ENCODE measurements around the gene CDCA8. TPM values are rescaled to one million over a fixed set of nuclear protein-coding genes. Genes with fewer than 3 reads are reported as not detected.
"Not testable (repeated sequence)": the region's sequence is repeated elsewhere in the genome, so short reads cannot be mapped to it uniquely, and the experiment has no call there.

The CDCA8 gene
- total RNA-seq, 1 experiment from 2014 or later: 3.3 TPM

GRCh38 chr1:37667023-37667671 lies 25.2 kb upstream of the CDCA8 start:
- DNase-seq (ENCODE audit: low read depth, low spot score): no peak
- in situ Hi-C loops (cut with HindIII; ENCODE audit: low pct_unique_long_range_greater_than_20kb, low sequenced_read_pairs): no loop called here

- no peak for DNase-seq (ENCODE audit: low read depth, low spot score)
- in situ Hi-C loops (cut with HindIII; ENCODE audit: low pct_unique_long_range_greater_than_20kb, low sequenced_read_pairs): no loop called here
These were observed 22.2 kb upstream of the CDCA8 start for GRCh38 chr1:37670133-37670532.

GRCh38 chr1:37671261-37671660 lies 21.1 kb upstream of the CDCA8 start:
- no peak for DNase-seq (ENCODE audit: low read depth, low spot score)
- in situ Hi-C loops (cut with HindIII; ENCODE audit: low pct_unique_long_range_greater_than_20kb, low sequenced_read_pairs): no loop called here

- in situ Hi-C loops (cut with HindIII; ENCODE audit: low pct_unique_long_range_greater_than_20kb, low sequenced_read_pairs): no loop called here
These were observed 20.0 kb upstream of the CDCA8 start for GRCh38 chr1:37672136-37672870.

GRCh38 chr1:37673920-37674319 lies 18.4 kb upstream of the CDCA8 start:
- no peak for DNase-seq (ENCODE audit: low read depth, low spot score)
- in situ Hi-C loops (cut with HindIII; ENCODE audit: low pct_unique_long_range_greater_than_20kb, low sequenced_read_pairs): no loop called here

More at GRCh38 chr1:37672136-37672870, 20.0 kb upstream of the CDCA8 start:
- no peak for DNase-seq (ENCODE audit: low read depth, low spot score)

- no peak for DNase-seq (ENCODE audit: low read depth, low spot score)
- in situ Hi-C loops (cut with HindIII; ENCODE audit: low pct_unique_long_range_greater_than_20kb, low sequenced_read_pairs): loop anchor here (25.0 kb wide), 1 partner anchor 89 kb away; the partner anchor contains the start of gene GNL2
These were observed 15.8 kb upstream of the CDCA8 start for GRCh38 chr1:37676281-37677142.

GRCh38 chr1:37677143-37677439 lies 15.2 kb upstream of the CDCA8 start:
- in situ Hi-C loops (cut with HindIII; ENCODE audit: low pct_unique_long_range_greater_than_20kb, low sequenced_read_pairs): loop anchor here (25.0 kb wide), 1 partner anchor 90 kb away; the partner anchor contains the start of gene GNL2
- no peak for DNase-seq (ENCODE audit: low read depth, low spot score)

- no peak for DNase-seq (ENCODE audit: low read depth, low spot score)
These were observed 14.5 kb upstream of the CDCA8 start for GRCh38 chr1:37677808-37678207.

GRCh38 chr1:37680933-37681332 lies 11.4 kb upstream of the CDCA8 start:
- in situ Hi-C loops (cut with HindIII; ENCODE audit: low pct_unique_long_range_greater_than_20kb, low sequenced_read_pairs): loop anchor here (25.0 kb wide), 1 partner anchor 94 kb away; the partner anchor contains the start of gene GNL2
- DNase-seq (ENCODE audit: low read depth, low spot score): no peak

More at GRCh38 chr1:37677808-37678207, 14.5 kb upstream of the CDCA8 start:
- in situ Hi-C loops (cut with HindIII; ENCODE audit: low pct_unique_long_range_greater_than_20kb, low sequenced_read_pairs): loop anchor here (25.0 kb wide), 1 partner anchor 91 kb away; the partner anchor contains the start of gene GNL2

- DNase-seq (ENCODE audit: low read depth, low spot score): peak; percentile 70
- in situ Hi-C loops (cut with HindIII; ENCODE audit: low pct_unique_long_range_greater_than_20kb, low sequenced_read_pairs): loop anchor here (25.0 kb wide), 1 partner anchor 95 kb away; the partner anchor contains the start of gene GNL2
These were observed 9.9 kb upstream of the CDCA8 start for GRCh38 chr1:37682334-37682987.

- in situ Hi-C loops (cut with HindIII; ENCODE audit: low pct_unique_long_range_greater_than_20kb, low sequenced_read_pairs): loop anchor here (25.0 kb wide), 1 partner anchor 97 kb away; the partner anchor contains the start of gene GNL2
These were observed 8.1 kb upstream of the CDCA8 start for GRCh38 chr1:37684182-37684581.

GRCh38 chr1:37685722-37686121 lies 6.6 kb upstream of the CDCA8 start:
- in situ Hi-C loops (cut with HindIII; ENCODE audit: low pct_unique_long_range_greater_than_20kb, low sequenced_read_pairs): loop anchor here (25.0 kb wide), 1 partner anchor 98 kb away; the partner anchor contains the start of gene GNL2

More at GRCh38 chr1:37684182-37684581, 8.1 kb upstream of the CDCA8 start:
- not testable (repeated sequence) for DNase-seq (ENCODE audit: low read depth, low spot score)

GRCh38 chr1:37687764-37688163 lies 4.6 kb upstream of the CDCA8 start:
- in situ Hi-C loops (cut with HindIII; ENCODE audit: low pct_unique_long_range_greater_than_20kb, low sequenced_read_pairs): loop anchor here (25.0 kb wide), 1 partner anchor 100 kb away; the partner anchor contains the start of gene GNL2

More at GRCh38 chr1:37685722-37686121, 6.6 kb upstream of the CDCA8 start:
- DNase-seq (ENCODE audit: low read depth, low spot score): no peak

GRCh38 chr1:37688926-37689325 lies 3.4 kb upstream of the CDCA8 start:
- DNase-seq (ENCODE audit: low read depth, low spot score): no peak
- in situ Hi-C loops (cut with HindIII; ENCODE audit: low pct_unique_long_range_greater_than_20kb, low sequenced_read_pairs): loop anchor here (25.0 kb wide), 1 partner anchor 102 kb away; the partner anchor contains the start of gene GNL2

More at GRCh38 chr1:37687764-37688163, 4.6 kb upstream of the CDCA8 start:
- DNase-seq (ENCODE audit: low read depth, low spot score): not testable (repeated sequence)

GRCh38 chr1:37691497-37692077 lies 729 bp upstream of the CDCA8 start:
- in situ Hi-C loops (cut with HindIII; ENCODE audit: low pct_unique_long_range_greater_than_20kb, low sequenced_read_pairs): loop anchor here (25.0 kb wide), 1 partner anchor 104 kb away; the partner anchor contains the start of gene GNL2

GRCh38 chr1:37692834-37693175 lies 489 bp downstream of the CDCA8 start:
- in situ Hi-C loops (cut with HindIII; ENCODE audit: low pct_unique_long_range_greater_than_20kb, low sequenced_read_pairs): loop anchor here (25.0 kb wide), 1 partner anchor 106 kb away; the partner anchor contains the start of gene GNL2
- no peak for DNase-seq (ENCODE audit: low read depth, low spot score)

More at GRCh38 chr1:37691497-37692077, 729 bp upstream of the CDCA8 start:
- no peak for DNase-seq (ENCODE audit: low read depth, low spot score)
